Activated B cell treated with CpG ODN at 0.5 μM for 24 hours (primary cell): ENCODE measurements around the gene LDB3. TPM values are rescaled to one million over a fixed set of nuclear protein-coding genes. Genes with fewer than 3 reads are reported as not detected.

Experiments
- ATAC-seq: fragments of 200-7000 bp; cut with Tn5 transposase; one replicate; pipeline ENCODE4 v1.10.0; 2021; ENCODE audit warnings: low read depth, mild to moderate bottlenecking, moderate library complexity
- CTCF ChIA-PET: fragments of 350-600 bp; sonication (Branson Sonifier 250); formaldehyde crosslinking; loops from one replicate; lab custom pipeline; 2021; ENCODE audit warnings: antibody characterized with exemption; lab: Charles Lee
- POLR2A ChIA-PET: fragments of 350-600 bp; sonication (Branson Sonifier 250); formaldehyde crosslinking; loops from one replicate; lab custom pipeline; 2021; ENCODE audit warnings: antibody characterized with exemption; lab: Charles Lee
- DNase-seq: peaks from one replicate; pipeline ENCODE4 v3.0.0; 2022
- H3K27ac Mint-ChIP-seq: one replicate; pipeline ENCODE4 v1.8.0; 2020; ENCODE audit warnings: mixed read lengths
- H3K27me3 Mint-ChIP-seq: one replicate; pipeline ENCODE4 v1.8.0; 2021; ENCODE audit warnings: mixed read lengths
- H3K36me3 Mint-ChIP-seq: one replicate; pipeline ENCODE4 v1.8.0; 2021; ENCODE audit warnings: low read depth, mixed read lengths
- H3K4me1 Mint-ChIP-seq: one replicate; pipeline ENCODE4 v1.8.0; 2021; ENCODE audit warnings: mixed read lengths
- H3K4me3 Mint-ChIP-seq: one replicate; pipeline ENCODE4 v1.8.0; 2020; ENCODE audit warnings: mild to moderate bottlenecking, mixed read lengths
- H3K9me3 Mint-ChIP-seq: one replicate; pipeline ENCODE4 v1.8.0; 2020; ENCODE audit warnings: mixed read lengths
- CTCF ChIP-seq: fragments of 200-600 bp; IDR thresholded peaks from one replicate; pipeline ENCODE4 v1.8.0; 2022; ENCODE audit warnings: antibody characterized with exemption, mild to moderate bottlenecking
- intact Hi-C: fragments of 100-400 bp; cut with micrococcal nuclease; formaldehyde crosslinking; loops from one replicate; pipeline ENCODE4 v1.15.1; 2024
- total RNA-seq: library from RNA; stranded (reverse); gene quantifications from 2 replicates; pipeline ENCODE4 v1.2.3, GENCODE V29; 2022

The LDB3 gene
- total RNA-seq, 1 donor from 2014 or later: not detected

- TF ChIP-seq CTCF: no peak
- CTCF ChIA-PET: no interaction called here
- DNase-seq (no peak), ATAC-seq (no peak)
- H3K27me3 Mint-ChIP-seq: peaks cover 2% of the 10 kb centered on the region
- peaks cover 6% of the 10 kb centered on the region for H3K4me1 Mint-ChIP-seq
- no peaks in the 10 kb centered on the region for H3K9me3 Mint-ChIP-seq
- POLR2A ChIA-PET: no interaction called here
- no peaks in the 10 kb centered on the region for H3K36me3 Mint-ChIP-seq
- intact Hi-C loops: no loop called here
- H3K27ac Mint-ChIP-seq: no peak overlapping the region
- no peak overlapping the region for H3K4me3 Mint-ChIP-seq
These were observed 19.4 kb upstream of the LDB3 start for GRCh38 chr10:86648704-86649427.

- no peaks in the 10 kb centered on the region for H3K4me1 Mint-ChIP-seq
- H3K9me3 Mint-ChIP-seq: no peaks in the 10 kb centered on the region
- no peak for ATAC-seq
- intact Hi-C loops: no loop called here
- TF ChIP-seq CTCF: no peak
- H3K27me3 Mint-ChIP-seq: peaks cover 2% of the 10 kb centered on the region
- no peak overlapping the region for H3K27ac Mint-ChIP-seq
- CTCF ChIA-PET: no interaction called here
- H3K36me3 Mint-ChIP-seq: no peaks in the 10 kb centered on the region
- POLR2A ChIA-PET: no interaction called here
- peak; percentile 5 for DNase-seq
- H3K4me3 Mint-ChIP-seq: no peak overlapping the region
These were observed 18.7 kb upstream of the LDB3 start for GRCh38 chr10:86649471-86650150.

- Mint-ChIP-seq H3K4me1 (no peaks in the 10 kb centered on the region), H3K27ac (no peak overlapping the region), H3K36me3 (no peaks in the 10 kb centered on the region), H3K9me3 (no peaks in the 10 kb centered on the region), H3K27me3 (peaks cover 2% of the 10 kb centered on the region), H3K4me3 (no peak overlapping the region)
- POLR2A ChIA-PET: no interaction called here
- no peak for DNase-seq
- no peak for ATAC-seq
- CTCF ChIA-PET: no interaction called here
- TF ChIP-seq CTCF: no peak
- intact Hi-C loops: no loop called here
These were observed 18.2 kb upstream of the LDB3 start for GRCh38 chr10:86650151-86650550.

GRCh38 chr10:86651021-86651471 lies 17.3 kb upstream of the LDB3 start:
- Mint-ChIP-seq H3K4me1 (no peaks in the 10 kb centered on the region), H3K27ac (no peak overlapping the region), H3K36me3 (no peaks in the 10 kb centered on the region), H3K27me3 (peaks cover 4% of the 10 kb centered on the region), H3K4me3 (no peak overlapping the region), H3K9me3 (no peaks in the 10 kb centered on the region)
- DNase-seq: peak; percentile 7
- TF ChIP-seq CTCF: no peak
- POLR2A ChIA-PET: no interaction called here
- ATAC-seq: no peak
- intact Hi-C loops: no loop called here
- CTCF ChIA-PET: no interaction called here

GRCh38 chr10:86651631-86652331 lies 16.5 kb upstream of the LDB3 start:
- intact Hi-C loops: no loop called here
- ChIA-PET POLR2A (no interaction called here), CTCF (no interaction called here)
- Mint-ChIP-seq H3K4me3 (no peak overlapping the region), H3K4me1 (no peaks in the 10 kb centered on the region), H3K27ac (no peak overlapping the region), H3K9me3 (no peaks in the 10 kb centered on the region), H3K36me3 (no peaks in the 10 kb centered on the region), H3K27me3 (peaks cover 6% of the 10 kb centered on the region)
- TF ChIP-seq CTCF: no peak
- DNase-seq (peak; percentile 9), ATAC-seq (no peak)
